ENCODE measurements around the gene TMEM147.

TMEM147 gene

DNA sequence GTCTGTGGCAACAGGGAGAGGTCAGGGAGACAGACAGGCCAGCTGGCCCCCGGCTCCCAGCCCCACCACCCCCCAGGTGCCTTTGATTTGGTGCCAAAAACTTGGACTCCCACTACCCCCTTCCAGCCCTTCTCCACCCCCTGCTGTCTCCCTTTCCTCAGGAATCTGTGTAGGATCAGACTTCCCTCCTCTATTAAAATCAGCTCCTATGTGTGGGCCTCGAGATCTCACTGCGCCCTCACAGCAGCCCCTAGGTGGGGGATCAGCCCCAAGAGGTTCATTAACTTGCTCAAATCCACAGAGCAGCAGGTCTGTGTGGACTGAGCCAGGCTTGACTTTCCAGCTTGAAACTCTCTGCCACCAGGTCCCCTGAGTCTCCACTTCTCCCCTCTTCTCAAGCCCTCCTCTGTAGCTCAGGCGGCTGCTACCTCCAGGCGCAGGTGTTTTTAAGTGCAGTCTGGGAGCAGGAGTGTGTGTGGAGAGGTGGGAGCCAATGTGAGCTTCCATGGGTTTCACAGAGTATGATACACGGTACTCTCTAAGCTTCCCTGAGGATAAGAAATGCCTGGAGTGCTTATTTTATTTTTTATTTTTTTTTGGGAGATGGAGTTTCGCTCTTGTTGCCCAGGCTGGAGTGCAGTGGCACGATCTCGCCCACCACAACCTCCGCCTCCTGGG is 10.5 kb upstream of the TMEM147 start:
- H3K36me3 ChIP-seq (ENCODE audit: control insufficient read depth in 1 of 2, insufficient read depth in 2 of 2, low read length in 2 of 2), result no peaks in the 10 kb centered on the region
- H3K4me3 ChIP-seq (ENCODE audit: low read depth in 1 of 2, low read length in 2 of 2), result no peak overlapping the region
- H3K27me3 ChIP-seq (ENCODE audit: low read depth, low read length), result peaks cover 16% of the 10 kb centered on the region
- H3K4me1 ChIP-seq (ENCODE audit: control insufficient read depth in 1 of 2, insufficient read depth in 2 of 2, low read length in 2 of 2), result no peaks in the 10 kb centered on the region
- no peak overlapping the region for H3K27ac ChIP-seq (ENCODE audit: low read length)
- no peaks in the 10 kb centered on the region for H3K9me3 ChIP-seq (ENCODE audit: control insufficient read depth in 1 of 2, low read length in 2 of 2)

DNA sequence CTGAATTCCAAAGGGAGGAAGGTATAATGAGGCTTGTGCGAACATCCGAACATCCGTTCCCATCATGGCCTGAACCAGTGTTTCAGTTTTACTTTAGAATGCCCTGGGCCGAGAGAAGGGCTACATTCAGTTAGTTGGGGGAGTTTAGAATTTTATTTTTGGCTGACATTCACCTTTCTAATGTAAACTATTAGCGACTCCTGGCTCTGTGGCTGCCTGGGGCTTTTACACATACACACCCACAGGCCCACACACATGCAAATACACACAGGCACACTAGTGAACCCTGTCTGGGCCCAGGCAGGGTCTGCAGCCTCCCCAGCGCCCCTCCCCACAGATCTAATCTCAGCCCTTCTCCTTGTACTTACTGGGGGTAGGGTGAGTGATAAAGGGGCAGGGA is 6.1 kb upstream of the TMEM147 start:
- Histone ChIP-seq H3K27ac (ENCODE audit: low read length) (no peak overlapping the region), H3K9me3 (ENCODE audit: control insufficient read depth in 1 of 2, low read length in 2 of 2) (no peaks in the 10 kb centered on the region), H3K36me3 (ENCODE audit: control insufficient read depth in 1 of 2, insufficient read depth in 2 of 2, low read length in 2 of 2) (no peaks in the 10 kb centered on the region)

DNA sequence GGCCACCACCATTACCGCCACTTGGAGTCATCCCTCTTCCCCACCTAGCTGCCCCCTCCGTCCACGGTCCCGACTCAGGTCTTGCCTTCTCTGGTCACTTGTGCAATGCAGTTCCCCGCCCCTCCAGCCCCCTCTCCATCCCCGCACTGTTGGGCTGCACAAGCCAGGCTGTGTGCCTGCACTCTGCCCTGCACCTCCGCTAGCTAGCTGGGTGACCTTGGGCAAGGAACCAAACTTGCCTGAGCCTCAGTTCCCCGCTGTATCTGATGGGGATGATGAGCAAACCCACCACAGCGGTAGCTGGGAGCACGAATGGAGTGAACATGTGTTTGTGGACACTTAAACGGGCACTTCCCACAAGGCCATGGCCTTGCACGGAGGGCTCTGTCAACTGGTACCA is 5.6 kb upstream of the TMEM147 start:
- H3K27me3 ChIP-seq (ENCODE audit: low read depth, low read length), result no peaks in the 10 kb centered on the region
- H3K9me3 ChIP-seq (ENCODE audit: control insufficient read depth in 1 of 2, low read length in 2 of 2), result no peaks in the 10 kb centered on the region
- H3K27ac ChIP-seq (ENCODE audit: low read length), result no peak overlapping the region
- peaks cover 4 to 7% of the 10 kb centered on the region in 2 donors for H3K4me1 ChIP-seq (ENCODE audit: control insufficient read depth in 1 of 2, insufficient read depth in 2 of 2, low read length in 2 of 2)
- H3K36me3 ChIP-seq (ENCODE audit: control insufficient read depth in 1 of 2, insufficient read depth in 2 of 2, low read length in 2 of 2), result no peaks in the 10 kb centered on the region
- H3K4me3 ChIP-seq (ENCODE audit: low read depth in 1 of 2, low read length in 2 of 2), result no peak overlapping the region

More for the DNA sequence above, 6.1 kb upstream of the TMEM147 start:
- Histone ChIP-seq H3K4me1 (ENCODE audit: control insufficient read depth in 1 of 2, insufficient read depth in 2 of 2, low read length in 2 of 2) (peaks cover 0 to 2% of the 10 kb centered on the region in 2 donors), H3K4me3 (ENCODE audit: low read depth in 1 of 2, low read length in 2 of 2) (no peak overlapping the region), H3K27me3 (ENCODE audit: low read depth, low read length) (peaks cover 5% of the 10 kb centered on the region)

DNA sequence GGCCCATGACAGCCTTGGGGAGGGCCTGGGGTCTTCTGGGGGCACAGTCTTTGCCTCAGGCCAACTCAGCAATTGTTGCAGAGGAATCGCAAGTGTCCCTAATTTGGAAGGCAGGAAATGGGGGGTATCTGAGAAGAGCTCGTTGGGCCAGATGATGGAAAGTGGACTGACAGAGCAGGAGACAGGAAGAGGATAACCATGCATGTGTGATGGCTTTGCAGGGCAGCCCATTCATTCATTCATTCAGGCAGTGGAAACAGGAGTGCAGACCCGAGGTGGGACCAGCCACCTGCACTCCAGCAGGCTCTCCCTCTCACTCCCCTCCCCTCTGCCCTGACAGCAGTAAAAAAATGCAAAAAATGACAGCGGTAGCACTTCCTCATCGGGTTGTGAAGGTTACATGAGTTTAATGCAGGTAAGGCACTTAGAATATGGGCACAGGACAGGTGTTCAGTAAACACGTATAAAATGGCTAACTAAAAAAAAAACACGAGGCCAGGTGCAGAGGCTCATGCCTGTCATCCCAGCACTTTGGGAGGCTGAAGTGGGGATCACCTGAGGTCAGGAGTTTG is 5.0 kb upstream of the TMEM147 start:
- no peak overlapping the region for H3K27ac ChIP-seq (ENCODE audit: low read length)
- no peaks in the 10 kb centered on the region for H3K27me3 ChIP-seq (ENCODE audit: low read depth, low read length)
- no peaks in the 10 kb centered on the region for H3K36me3 ChIP-seq (ENCODE audit: control insufficient read depth in 1 of 2, insufficient read depth in 2 of 2, low read length in 2 of 2)
- H3K4me3 ChIP-seq (ENCODE audit: low read depth in 1 of 2, low read length in 2 of 2), result no peak overlapping the region
- no peaks in the 10 kb centered on the region for H3K9me3 ChIP-seq (ENCODE audit: control insufficient read depth in 1 of 2, low read length in 2 of 2)
- H3K4me1 ChIP-seq (ENCODE audit: control insufficient read depth in 1 of 2, insufficient read depth in 2 of 2, low read length in 2 of 2), result peaks cover 4 to 8% of the 10 kb centered on the region in 2 donors

DNA sequence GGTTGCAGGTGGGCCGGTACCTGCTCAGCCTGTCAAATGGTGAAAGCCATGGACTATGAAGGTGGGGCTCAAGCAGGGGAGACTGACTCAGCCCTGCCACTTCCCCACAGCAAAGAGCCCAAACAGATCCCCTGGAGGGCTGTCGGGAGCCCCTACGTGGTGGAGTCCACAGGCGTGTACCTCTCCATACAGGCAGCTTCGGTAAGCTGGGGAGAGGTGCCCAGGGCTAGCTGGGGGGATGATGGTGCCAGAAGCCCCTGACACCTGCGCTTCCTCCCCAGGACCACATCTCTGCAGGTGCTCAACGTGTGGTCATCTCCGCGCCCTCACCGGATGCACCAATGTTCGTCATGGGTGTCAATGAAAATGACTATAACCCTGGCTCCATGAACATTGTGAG is 3.2 kb upstream of the TMEM147 start:
- no peaks in the 10 kb centered on the region for H3K9me3 ChIP-seq (ENCODE audit: control insufficient read depth in 1 of 2, low read length in 2 of 2)
- no peaks in the 10 kb centered on the region for H3K27me3 ChIP-seq (ENCODE audit: low read depth, low read length)
- peaks cover 11 to 20% of the 10 kb centered on the region in 2 donors for H3K4me1 ChIP-seq (ENCODE audit: control insufficient read depth in 1 of 2, insufficient read depth in 2 of 2, low read length in 2 of 2)
- no peak overlapping the region for H3K4me3 ChIP-seq (ENCODE audit: low read depth in 1 of 2, low read length in 2 of 2)
- no peak overlapping the region for H3K27ac ChIP-seq (ENCODE audit: low read length)
- peaks cover 0 to 6% of the 10 kb centered on the region in 2 donors for H3K36me3 ChIP-seq (ENCODE audit: control insufficient read depth in 1 of 2, insufficient read depth in 2 of 2, low read length in 2 of 2)

DNA sequence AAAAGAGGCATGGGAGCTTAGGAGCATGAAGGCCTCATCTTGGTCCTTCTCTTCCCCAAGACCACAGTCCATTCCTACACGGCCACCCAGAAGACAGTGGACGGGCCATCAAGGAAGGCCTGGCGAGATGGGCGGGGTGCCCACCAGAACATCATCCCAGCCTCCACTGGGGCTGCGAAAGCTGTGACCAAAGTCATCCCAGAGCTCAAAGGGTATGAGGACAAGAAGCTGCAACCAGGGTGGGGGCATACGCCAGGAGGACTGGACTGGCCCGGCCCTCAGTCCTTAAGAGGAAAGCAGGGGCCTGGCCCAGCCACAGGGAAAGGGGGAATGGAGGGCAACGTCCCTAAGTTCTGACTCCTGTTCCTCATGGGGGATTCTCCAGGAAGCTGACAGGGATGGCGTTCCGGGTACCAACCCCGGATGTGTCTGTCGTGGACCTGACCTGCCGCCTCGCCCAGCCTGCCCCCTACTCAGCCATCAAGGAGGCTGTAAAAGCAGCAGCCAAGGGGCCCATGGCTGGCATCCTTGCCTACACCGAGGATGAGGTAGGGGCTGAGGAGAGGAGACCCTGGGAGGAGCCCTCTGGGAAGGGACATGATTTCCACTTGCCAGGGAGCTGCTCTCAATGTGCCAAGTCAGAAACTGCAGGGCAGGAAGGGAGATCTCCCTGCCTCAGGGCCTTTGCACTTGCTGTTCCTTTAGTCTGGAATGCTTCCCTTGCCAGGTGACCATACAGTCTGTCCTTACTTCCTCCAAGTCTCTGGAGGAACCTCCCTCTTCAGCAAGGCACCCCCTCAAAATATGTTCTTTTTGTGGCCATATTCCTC is 1.9 kb upstream of the TMEM147 start:
- H3K36me3 ChIP-seq (ENCODE audit: control insufficient read depth in 1 of 2, insufficient read depth in 2 of 2, low read length in 2 of 2), result peaks cover 0 to 9% of the 10 kb centered on the region in 2 donors
- no peaks in the 10 kb centered on the region for H3K9me3 ChIP-seq (ENCODE audit: control insufficient read depth in 1 of 2, low read length in 2 of 2)
- no peak overlapping the region for H3K4me3 ChIP-seq (ENCODE audit: low read depth in 1 of 2, low read length in 2 of 2)
- H3K27ac ChIP-seq (ENCODE audit: low read length), result no peak overlapping the region
- H3K27me3 ChIP-seq (ENCODE audit: low read depth, low read length), result no peaks in the 10 kb centered on the region
- H3K4me1 ChIP-seq (ENCODE audit: control insufficient read depth in 1 of 2, insufficient read depth in 2 of 2, low read length in 2 of 2), result peaks cover 11 to 23% of the 10 kb centered on the region in 2 donors

DNA sequence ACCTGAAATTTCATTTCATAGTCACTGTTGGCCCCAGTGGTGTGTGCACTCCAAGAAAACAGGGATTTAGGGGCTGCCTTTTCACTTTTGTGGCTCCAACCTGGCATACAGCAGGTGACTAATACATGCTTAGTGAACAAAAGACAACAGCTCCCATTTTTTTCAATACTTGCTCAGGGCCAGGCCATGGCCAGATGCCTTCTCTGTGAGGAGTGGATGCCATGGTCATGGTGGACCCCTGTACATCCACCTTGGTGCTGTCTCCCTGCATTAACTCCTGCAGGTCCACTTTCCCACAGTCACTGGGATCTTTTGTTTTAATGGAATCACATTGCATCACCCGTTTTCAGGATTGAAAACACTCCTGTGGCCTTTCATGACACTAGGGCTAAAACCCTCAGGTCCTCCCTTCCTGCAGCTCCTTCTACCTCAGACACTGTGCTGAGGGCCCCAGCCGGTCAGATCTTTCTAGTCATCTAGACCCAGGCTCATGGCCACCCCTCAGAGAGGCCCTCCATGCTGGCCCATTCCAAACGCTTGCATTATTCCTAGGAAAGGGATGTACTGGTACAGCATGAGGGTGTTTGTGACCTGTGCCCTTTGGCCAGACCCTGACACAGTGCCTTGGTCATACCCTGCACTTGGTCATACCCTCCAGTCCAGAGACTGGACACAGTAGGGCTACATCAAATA is 1.2 kb upstream of the TMEM147 start:
- H3K4me3 ChIP-seq (ENCODE audit: low read depth in 1 of 2, low read length in 2 of 2), result peak overlapping the region; percentile 83 to 88
- no peaks in the 10 kb centered on the region for H3K27me3 ChIP-seq (ENCODE audit: low read depth, low read length)
- no peaks in the 10 kb centered on the region for H3K9me3 ChIP-seq (ENCODE audit: control insufficient read depth in 1 of 2, low read length in 2 of 2)
- peaks cover 0 to 9% of the 10 kb centered on the region in 2 donors for H3K36me3 ChIP-seq (ENCODE audit: control insufficient read depth in 1 of 2, insufficient read depth in 2 of 2, low read length in 2 of 2)
- peak overlapping the region; percentile 73 for H3K27ac ChIP-seq (ENCODE audit: low read length)
- H3K4me1 ChIP-seq (ENCODE audit: control insufficient read depth in 1 of 2, insufficient read depth in 2 of 2, low read length in 2 of 2), result peaks cover 11 to 23% of the 10 kb centered on the region in 2 donors

DNA sequence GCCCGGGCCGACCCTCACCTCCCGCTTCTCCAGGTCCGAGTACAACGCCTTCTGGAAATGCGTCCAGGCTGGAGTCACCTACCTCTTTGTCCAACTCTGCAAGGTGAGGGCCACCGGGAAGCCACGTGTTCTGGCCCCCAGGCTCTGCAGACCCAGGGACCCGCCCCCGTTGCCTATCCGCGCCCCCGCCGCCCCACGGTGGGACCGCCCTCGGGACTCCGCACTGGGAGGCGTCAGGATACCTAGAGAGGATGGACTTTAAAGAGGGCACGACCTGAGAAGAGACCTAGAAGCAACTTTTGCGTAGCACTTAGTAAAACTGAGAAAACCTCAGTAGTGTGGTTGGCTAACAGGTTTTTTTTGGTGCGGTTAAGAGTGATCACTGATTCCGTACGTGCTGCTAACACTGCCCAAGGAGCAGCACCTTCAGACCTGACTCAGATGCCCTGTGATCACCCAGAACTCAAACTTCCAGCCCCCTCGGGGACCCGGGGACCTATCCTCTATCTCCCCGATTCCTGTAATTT is 492 bp downstream of the TMEM147 start:
- peak overlapping the region; percentile 73 for H3K27ac ChIP-seq (ENCODE audit: low read length)
- H3K27me3 ChIP-seq (ENCODE audit: low read depth, low read length), result no peaks in the 10 kb centered on the region
- peaks cover 0 to 12% of the 10 kb centered on the region in 2 donors for H3K36me3 ChIP-seq (ENCODE audit: control insufficient read depth in 1 of 2, insufficient read depth in 2 of 2, low read length in 2 of 2)
- H3K4me3 ChIP-seq (ENCODE audit: low read depth in 1 of 2, low read length in 2 of 2), result peak overlapping the region; percentile 83 to 88
- H3K4me1 ChIP-seq (ENCODE audit: control insufficient read depth in 1 of 2, insufficient read depth in 2 of 2, low read length in 2 of 2), result peaks cover 11 to 23% of the 10 kb centered on the region in 2 donors
- no peaks in the 10 kb centered on the region for H3K9me3 ChIP-seq (ENCODE audit: control insufficient read depth in 1 of 2, low read length in 2 of 2)

DNA sequence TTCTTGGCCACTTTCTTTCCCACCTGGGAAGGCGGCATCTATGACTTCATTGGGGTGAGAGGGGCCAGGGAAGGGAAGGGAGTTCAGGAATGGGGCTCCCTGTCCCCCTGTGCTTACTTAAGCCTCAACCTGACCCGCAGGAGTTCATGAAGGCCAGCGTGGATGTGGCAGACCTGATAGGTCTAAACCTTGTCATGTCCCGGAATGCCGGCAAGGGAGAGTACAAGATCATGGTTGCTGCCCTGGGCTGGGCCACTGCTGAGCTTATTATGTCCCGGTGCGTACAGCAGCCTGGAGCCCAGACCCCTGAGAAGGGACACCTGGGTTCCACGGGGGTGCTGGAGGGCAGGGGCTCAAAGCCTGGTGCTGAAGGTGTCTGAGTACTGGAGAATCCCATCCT is 1.1 kb downstream of the TMEM147 start:
- H3K36me3 ChIP-seq (ENCODE audit: control insufficient read depth in 1 of 2, insufficient read depth in 2 of 2, low read length in 2 of 2), result peaks cover 0 to 17% of the 10 kb centered on the region in 2 donors
- H3K27me3 ChIP-seq (ENCODE audit: low read depth, low read length), result no peaks in the 10 kb centered on the region
- peaks cover 11 to 23% of the 10 kb centered on the region in 2 donors for H3K4me1 ChIP-seq (ENCODE audit: control insufficient read depth in 1 of 2, insufficient read depth in 2 of 2, low read length in 2 of 2)
- no peaks in the 10 kb centered on the region for H3K9me3 ChIP-seq (ENCODE audit: control insufficient read depth in 1 of 2, low read length in 2 of 2)
- H3K27ac ChIP-seq (ENCODE audit: low read length), result peak overlapping the region; percentile 73
- peak overlapping the region; percentile 83 to 88 for H3K4me3 ChIP-seq (ENCODE audit: low read depth in 1 of 2, low read length in 2 of 2)

DNA sequence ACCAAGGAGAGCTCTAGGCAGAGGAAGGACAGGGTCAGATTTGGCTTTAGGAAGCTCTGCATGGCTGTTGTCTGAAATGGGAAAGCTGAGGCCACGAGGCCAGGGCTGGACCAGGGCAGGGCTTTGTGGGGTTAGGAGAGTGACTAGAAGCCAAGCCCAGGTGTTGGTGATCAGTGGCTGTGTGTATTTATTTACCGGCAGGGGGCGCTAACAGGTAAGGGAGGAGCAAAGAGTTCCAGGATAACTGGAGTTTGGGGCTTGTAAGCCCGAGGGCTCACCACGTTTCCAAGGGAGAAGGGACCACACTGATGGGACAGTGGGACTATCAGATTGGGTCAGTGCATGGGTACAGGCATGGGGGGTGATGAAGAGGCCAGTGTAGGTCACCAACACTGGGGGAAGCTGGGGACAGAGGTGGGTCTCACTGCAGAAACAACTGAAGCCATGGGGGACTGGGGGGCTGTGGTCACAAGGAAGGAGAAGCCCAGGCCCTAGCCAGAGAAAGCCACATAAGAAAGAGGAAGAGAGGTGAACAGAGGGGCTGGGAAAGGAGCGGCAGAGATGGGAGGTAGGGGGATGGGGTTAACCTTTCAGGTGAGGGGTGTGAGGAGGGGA is 3.9 kb downstream of the TMEM147 start:
- Histone ChIP-seq H3K27ac (ENCODE audit: low read length) (no peak overlapping the region), H3K36me3 (ENCODE audit: control insufficient read depth in 1 of 2, insufficient read depth in 2 of 2, low read length in 2 of 2) (peaks cover 0 to 17% of the 10 kb centered on the region in 2 donors), H3K4me1 (ENCODE audit: control insufficient read depth in 1 of 2, insufficient read depth in 2 of 2, low read length in 2 of 2) (peaks cover 11 to 22% of the 10 kb centered on the region in 2 donors), H3K9me3 (ENCODE audit: control insufficient read depth in 1 of 2, low read length in 2 of 2) (no peaks in the 10 kb centered on the region), H3K4me3 (ENCODE audit: low read depth in 1 of 2, low read length in 2 of 2) (no peak overlapping the region), H3K27me3 (ENCODE audit: low read depth, low read length) (no peaks in the 10 kb centered on the region)
